NCI-H1694 (cell line): ENCODE data around the gene GSTM4.

Experiments
- DNase-seq: peaks from one replicate; lab custom pipeline; 2025; lab: John Stamatoyannopoulos, UW

GSTM4 gene

DNA sequence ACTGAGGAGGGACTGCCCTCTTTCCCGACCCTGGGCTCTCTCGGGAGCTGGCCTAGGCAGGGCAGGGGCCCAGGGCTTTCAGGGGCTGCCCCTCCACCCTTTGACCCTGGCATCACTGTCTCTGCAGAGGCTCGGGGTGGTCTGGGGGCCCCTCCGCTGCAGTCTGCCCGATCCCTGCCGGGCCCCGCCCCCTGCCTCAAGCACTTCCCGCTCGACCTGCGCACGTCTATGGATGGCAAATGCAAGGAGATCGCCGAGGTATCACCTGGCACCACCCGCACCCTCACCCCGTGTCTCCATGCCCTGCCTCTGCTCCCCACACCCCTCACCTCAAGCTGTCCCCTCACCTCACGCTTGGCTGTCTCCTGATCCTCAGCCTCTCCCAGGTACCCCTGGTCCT lies 30.7 kb upstream of the GSTM4 start:
- no peak for DNase-seq

- peak; percentile 19 for DNase-seq
Observed at GRCh38 chr1:109625601-109626560, 30.0 kb upstream of the GSTM4 start.

- no peak for DNase-seq
Observed at GRCh38 chr1:109626682-109627408, 29.1 kb upstream of the GSTM4 start.

DNA sequence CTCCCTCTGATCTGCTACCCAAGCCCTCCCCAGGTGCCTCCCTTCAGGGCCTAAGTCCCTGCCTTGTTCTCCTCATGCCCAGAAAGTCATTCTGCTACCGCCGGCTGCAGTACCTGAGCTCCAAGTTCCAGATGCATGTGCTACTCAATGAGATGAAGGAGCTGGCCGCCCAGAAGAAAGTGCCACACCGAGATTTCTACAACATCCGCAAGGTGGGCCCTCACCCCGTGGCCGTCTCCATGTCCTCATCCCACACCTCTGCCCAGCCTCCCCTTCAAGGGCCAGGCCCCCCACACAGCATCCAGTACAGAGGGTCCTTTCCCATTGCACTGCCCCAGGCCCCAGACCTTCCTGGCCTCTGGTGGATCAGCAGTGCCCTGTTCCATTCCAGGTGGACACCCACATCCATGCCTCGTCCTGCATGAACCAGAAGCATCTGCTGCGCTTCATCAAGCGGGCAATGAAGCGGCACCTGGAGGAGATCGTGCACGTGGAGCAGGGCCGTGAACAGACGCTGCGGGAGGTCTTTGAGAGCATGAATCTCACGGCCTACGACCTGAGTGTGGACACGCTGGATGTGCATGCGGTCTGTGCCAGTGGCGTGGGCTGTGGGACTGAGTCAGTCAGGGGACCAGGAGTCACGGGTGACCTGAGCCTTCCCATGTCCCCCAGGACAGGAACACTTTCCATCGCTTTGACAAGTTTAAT lies 28.1 kb upstream of the GSTM4 start:
- no peak for DNase-seq

DNA sequence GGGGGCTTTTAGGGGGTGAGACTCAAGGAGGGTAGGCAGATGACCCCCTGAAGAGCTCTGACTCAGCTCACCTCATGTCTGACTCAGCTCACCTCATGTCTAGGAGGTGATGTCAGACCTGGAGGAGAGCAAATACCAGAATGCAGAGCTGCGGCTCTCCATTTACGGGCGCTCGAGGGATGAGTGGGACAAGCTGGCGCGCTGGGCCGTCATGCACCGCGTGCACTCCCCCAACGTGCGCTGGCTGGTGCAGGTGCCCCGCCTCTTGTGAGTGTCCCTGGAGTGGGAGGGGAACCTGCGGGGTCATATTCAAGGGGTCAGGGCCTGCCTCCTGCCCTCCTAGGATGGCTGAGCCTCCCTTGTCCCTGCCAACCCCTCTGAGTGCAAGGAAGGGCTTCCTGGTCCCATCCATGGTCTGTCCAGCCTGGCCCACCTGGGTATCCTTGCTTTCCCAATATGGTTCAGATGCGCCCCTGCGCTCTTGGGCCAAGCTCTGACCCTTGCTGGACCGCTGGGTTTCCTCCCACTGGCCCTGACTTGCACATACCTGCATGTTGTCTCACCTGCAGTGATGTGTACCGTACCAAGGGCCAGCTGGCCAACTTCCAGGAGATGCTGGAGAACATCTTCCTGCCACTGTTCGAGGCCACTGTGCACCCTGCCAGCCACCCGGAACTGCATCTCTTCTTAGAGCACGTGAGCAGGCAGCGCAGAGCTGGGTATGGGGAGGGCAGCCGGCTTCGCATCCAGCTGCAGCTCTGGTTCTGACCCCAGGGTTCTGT lies 27.2 kb upstream of the GSTM4 start:
- DNase-seq, result no peak

GRCh38 chr1:109629372-109630030 lies 26.4 kb upstream of the GSTM4 start:
- DNase-seq, result no peak

DNA sequence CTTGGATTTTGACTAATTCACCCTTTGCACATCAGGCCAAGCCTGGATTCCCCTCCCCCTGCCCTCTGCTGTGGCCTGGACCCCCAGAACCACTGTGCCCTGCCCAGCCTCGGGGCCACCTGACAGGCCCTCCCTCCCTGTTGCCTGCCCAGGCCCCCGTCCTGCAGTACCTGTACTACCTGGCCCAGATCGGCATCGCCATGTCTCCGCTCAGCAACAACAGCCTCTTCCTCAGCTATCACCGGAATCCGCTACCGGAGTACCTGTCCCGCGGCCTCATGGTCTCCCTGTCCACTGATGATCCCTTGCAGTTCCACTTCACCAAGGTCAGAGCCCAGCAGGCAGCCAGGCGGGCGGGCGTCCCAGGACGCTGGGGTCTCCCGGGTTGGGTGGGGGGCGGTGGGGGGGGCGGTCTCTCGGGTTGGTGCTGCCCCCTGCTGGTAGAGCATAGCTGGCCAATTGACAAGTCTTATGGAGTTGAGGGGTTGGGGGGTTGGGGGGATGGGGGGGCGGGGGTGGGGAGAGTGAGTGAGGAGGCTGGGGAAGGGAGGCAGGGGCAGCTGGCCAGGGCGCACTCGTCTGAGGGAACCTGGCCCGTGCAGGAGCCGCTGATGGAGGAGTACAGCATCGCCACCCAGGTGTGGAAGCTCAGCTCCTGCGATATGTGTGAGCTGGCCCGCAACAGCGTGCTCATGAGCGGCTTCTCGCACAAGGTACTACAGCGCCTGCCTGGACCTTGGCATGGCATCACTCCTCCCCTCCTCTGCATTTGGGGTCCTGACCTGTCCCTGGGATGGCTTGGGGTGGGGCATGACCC lies 25.6 kb upstream of the GSTM4 start:
- DNase-seq, result no peak

DNA sequence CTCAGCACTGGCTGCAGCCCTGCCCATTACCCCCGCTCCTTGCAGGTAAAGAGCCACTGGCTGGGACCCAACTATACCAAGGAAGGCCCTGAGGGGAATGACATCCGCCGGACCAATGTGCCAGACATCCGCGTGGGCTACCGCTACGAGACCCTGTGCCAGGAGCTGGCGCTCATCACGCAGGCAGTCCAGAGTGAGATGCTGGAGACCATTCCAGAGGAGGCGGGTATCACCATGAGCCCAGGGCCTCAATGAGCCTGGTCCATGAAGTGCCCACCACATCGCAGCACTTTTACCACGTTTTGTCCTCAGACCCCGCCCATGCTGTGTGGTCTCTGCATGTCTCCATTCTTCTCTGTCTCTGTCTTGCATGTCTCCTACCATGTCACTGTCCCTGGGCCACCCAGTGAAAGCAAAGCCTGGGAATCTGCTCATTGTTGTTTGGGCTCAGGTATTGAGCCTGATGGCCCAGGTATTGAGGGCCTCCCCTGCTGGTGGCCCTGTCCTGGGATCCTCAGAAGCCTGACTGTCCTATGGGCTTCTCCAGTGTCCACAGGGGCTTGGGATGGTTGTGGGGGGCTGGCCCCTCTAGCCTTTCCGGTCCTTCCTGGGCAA lies 24.9 kb upstream of the GSTM4 start:
- no peak for DNase-seq

GRCh38 chr1:109631513-109632505 lies 24.1 kb upstream of the GSTM4 start:
- peak; percentile 55 for DNase-seq

DNA sequence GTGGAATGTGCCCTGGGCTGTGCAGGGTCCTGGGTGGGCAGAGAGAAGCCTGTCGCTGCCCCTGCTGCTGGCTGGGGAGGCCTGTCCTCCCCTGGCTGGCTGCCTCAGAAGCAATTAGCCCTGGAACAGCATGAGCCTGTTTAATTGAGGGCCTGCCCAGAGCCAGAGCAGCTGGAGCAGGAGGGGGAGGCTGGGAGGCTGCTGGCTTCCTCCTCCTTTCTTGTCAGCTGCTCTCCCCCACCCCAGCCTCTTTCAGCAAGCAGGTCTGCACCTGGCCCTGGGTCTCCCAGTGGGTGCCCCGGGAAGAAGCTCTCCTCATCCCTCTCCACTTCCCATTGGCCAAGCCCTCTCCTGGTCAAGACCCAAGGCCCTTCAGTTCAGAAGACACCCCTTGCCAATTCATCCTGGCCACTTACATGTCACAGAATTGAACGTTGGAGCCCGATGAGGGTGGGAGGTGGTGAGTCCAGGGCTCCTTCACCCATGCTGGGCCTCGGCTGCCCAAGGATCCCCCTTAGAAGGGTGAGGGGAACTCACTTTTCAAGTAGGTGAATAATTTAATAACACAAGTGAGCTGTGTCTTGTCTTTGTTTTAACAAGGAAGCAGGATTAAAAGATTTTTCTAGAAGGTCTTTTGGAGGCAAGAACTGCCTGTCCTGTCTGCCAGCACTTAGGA lies 23.1 kb upstream of the GSTM4 start:
- peak; percentile 89 for DNase-seq

GRCh38 chr1:109634292-109634691 lies 21.6 kb upstream of the GSTM4 start:
- DNase-seq, result no peak

DNA sequence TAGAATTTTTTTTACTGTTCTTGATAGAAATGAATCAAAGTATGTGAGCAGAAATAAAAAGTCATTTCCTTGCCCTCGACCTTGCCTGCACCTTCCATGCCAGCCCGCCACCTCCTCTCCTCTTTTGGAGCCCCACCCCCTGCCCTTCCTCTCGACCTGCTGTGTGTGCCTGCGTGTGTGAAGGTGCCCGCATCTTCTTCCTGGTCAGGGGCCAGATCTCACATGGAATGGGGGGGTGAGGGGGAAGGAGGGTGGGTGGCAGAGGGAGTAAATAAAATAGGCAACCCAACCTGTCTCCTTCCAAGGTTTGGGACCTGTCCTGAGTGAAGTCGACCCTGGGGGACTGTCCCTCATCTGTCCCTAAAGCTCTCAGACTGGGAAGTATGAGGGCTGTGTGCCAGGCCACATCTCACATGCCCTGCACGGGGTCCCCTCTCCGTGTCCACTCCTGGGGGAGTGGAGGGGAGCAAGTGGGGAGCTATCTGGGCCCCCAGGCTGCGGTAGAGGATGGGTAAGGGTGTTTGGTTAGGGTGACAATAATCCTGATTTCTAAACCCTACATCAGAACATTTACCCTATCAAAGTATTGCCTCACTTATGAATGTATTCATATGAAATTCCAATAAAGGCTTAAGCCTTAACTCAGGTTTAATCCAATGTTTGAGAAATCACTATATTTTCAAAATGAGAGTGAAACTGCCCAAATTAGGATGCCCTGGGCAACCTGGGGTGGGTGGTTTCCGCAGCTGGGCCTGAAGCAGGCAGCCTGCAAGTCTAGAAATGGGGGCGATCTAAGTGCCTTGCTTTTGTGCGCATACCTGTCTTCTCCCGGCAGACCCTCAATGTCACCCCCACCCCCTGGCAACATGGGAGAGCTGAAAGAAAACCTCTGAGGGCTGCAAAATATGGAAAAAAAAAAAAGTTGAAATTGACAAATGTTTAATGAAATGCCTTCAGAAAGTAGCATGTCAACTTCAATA lies 20.8 kb upstream of the GSTM4 start:
- DNase-seq, result no peak

DNA sequence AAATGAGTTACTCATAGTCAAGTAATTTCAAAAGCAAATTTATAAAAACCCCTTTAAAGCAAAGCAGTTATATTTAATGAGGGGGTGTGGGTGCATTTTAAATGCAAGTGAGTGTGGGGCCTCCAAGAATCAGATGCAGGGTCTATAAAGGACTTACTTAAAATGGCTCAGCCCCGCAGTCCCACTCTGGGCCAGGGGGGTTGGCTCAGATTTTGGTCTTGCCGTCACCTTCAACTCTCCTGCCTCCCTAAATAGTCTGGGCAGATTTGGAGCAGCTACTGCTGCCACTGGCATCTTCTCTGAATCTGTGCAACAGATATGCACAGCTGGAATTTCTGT lies 20.1 kb upstream of the GSTM4 start:
- DNase-seq, result no peak

GRCh38 chr1:109636201-109636952 lies 19.5 kb upstream of the GSTM4 start:
- no peak for DNase-seq

GRCh38 chr1:109637446-109637845 lies 18.5 kb upstream of the GSTM4 start:
- no peak for DNase-seq
